Panc1 (cell line): ENCODE measurements around the gene ELAPOR1.

Experiments used
- CTCF ChIP-seq: fragments of 450-650 bp; IDR thresholded peaks from 2 replicates; pipeline ENCODE4 v1.5.1; 2017; ENCODE audit warnings: mild to moderate bottlenecking
- POLR2AphosphoS5 ChIP-seq: IDR thresholded peaks from 2 replicates; pipeline ENCODE4 v1.6.1; 2012; ENCODE audit warnings: mild to moderate bottlenecking, low read depth, low read length, moderate library complexity
- REST ChIP-seq, 2 experiments: IDR thresholded peaks; 2 replicates each; pipeline ENCODE4 v1.6.1; 2011 to 2012; ENCODE audit warnings: low read depth in 2 of 2, control low read depth in 1 of 2, low read length in 1 of 2, mild to moderate bottlenecking in 1 of 2, moderate library complexity in 1 of 2; ENCODE audit not compliant: insufficient read depth in 1 of 2
- SIN3A ChIP-seq: IDR thresholded peaks from 2 replicates; pipeline ENCODE4 v1.6.1; 2012; ENCODE audit warnings: low read depth, mild to moderate bottlenecking, low read length, moderate library complexity, borderline replicate concordance; ENCODE audit not compliant: insufficient read depth
- TCF7L2 ChIP-seq: IDR thresholded peaks from 2 replicates; pipeline ENCODE4 v1.6.1; 2011; ENCODE audit warnings: mild to moderate bottlenecking, low read depth, low read length, inconsistent platforms

- TF ChIP-seq CTCF = no peak
- TF ChIP-seq REST (IDR thresholded peaks at IDR 0.05; ENCODE audit: insufficient read depth in 1 of 2, low read depth in 2 of 2, low read length in 1 of 2) = no peak
- no peak for TF ChIP-seq POLR2AphosphoS5
- TF ChIP-seq TCF7L2 = no peak
- no peak for TF ChIP-seq SIN3A
These were observed 24.4 kb downstream of the ELAPOR1 start for GRCh38 chr1:109138358-109138757.
